OCI-LY7 (cell line): ENCODE data around the gene SLC39A13.

Source experiments
- EZH2phosphoT487 ChIP-seq: fragments of 200-600 bp; sonication (generic); IDR thresholded peaks from 2 replicates; pipeline ENCODE4 v1.6.1; 2018; ENCODE audit warnings: low read depth, borderline replicate concordance, mild to moderate bottlenecking, mixed run types, antibody characterized with exemption, low read length, moderate library complexity, mixed read lengths
- TF ChIP-seq, protein P1 (sequence below): fragments of 200-600 bp; sonication (generic); conservative IDR thresholded peaks from 2 replicates; pipeline ENCODE4 v1.5.1; 2014; ENCODE audit warnings: mild to moderate bottlenecking, antibody characterized with exemption, low read length, moderate library complexity, mixed read lengths

- TF ChIP-seq, protein P1, sequence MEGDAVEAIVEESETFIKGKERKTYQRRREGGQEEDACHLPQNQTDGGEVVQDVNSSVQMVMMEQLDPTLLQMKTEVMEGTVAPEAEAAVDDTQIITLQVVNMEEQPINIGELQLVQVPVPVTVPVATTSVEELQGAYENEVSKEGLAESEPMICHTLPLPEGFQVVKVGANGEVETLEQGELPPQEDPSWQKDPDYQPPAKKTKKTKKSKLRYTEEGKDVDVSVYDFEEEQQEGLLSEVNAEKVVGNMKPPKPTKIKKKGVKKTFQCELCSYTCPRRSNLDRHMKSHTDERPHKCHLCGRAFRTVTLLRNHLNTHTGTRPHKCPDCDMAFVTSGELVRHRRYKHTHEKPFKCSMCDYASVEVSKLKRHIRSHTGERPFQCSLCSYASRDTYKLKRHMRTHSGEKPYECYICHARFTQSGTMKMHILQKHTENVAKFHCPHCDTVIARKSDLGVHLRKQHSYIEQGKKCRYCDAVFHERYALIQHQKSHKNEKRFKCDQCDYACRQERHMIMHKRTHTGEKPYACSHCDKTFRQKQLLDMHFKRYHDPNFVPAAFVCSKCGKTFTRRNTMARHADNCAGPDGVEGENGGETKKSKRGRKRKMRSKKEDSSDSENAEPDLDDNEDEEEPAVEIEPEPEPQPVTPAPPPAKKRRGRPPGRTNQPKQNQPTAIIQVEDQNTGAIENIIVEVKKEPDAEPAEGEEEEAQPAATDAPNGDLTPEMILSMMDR, result no peak
- TF ChIP-seq EZH2phosphoT487, result no peak
Measured at GRCh38 chr11:47391711-47392432, 16.5 kb upstream of the SLC39A13 start.
